Uterus (tissue), 2 donors: ENCODE measurements around the gene NR3C2.

Source experiments
- POLR2A ChIP-seq, 2 donors: fragments of 450-650 bp; IDR thresholded peaks; one replicate each; pipeline ENCODE4 v1.6.1; 2016; ENCODE audit warnings: antibody characterized with exemption in 2 of 2, mild to moderate bottlenecking in 1 of 2, moderate library complexity in 1 of 2
- TF ChIP-seq, protein P1 (sequence below), 4 experiments: fragments of 200-600 bp in 2 of 4; fragments of 450-650 bp in 2 of 4; sonication (generic) in 2 of 4; IDR thresholded peaks; one replicate each; pipeline ENCODE4 v1.5.1; 2016 to 2019; ENCODE audit warnings: antibody characterized with exemption in 4 of 4, mild to moderate bottlenecking in 2 of 4, moderate library complexity in 1 of 4

DNA sequence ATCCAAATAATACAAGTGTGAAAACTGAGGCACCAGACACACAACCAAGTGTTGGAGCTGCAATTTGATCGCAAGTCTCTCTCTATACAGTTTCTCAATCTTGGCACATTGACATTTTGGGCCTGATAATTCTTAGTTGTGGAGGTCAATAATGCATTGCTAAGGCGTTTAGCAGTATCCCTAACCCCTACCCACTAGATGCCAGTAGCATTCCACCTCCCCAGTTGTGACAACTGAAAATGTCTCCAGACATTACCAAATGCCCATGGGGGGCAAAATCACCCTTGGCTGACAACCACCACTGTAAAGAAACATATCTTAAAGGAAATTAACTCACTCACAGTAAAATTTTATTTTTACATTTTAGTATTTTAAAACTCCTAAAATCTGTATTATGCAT lies 4.2 kb downstream of the NR3C2 start:
- TF ChIP-seq, protein P1, sequence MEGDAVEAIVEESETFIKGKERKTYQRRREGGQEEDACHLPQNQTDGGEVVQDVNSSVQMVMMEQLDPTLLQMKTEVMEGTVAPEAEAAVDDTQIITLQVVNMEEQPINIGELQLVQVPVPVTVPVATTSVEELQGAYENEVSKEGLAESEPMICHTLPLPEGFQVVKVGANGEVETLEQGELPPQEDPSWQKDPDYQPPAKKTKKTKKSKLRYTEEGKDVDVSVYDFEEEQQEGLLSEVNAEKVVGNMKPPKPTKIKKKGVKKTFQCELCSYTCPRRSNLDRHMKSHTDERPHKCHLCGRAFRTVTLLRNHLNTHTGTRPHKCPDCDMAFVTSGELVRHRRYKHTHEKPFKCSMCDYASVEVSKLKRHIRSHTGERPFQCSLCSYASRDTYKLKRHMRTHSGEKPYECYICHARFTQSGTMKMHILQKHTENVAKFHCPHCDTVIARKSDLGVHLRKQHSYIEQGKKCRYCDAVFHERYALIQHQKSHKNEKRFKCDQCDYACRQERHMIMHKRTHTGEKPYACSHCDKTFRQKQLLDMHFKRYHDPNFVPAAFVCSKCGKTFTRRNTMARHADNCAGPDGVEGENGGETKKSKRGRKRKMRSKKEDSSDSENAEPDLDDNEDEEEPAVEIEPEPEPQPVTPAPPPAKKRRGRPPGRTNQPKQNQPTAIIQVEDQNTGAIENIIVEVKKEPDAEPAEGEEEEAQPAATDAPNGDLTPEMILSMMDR (IDR thresholded peaks at IDR 0.05) = no peak
- no peak for TF ChIP-seq POLR2A (IDR thresholded peaks at IDR 0.05)
